Activated gamma-delta T cell treated with anti-CD3 and anti-CD28 coated beads, Interleukin-2, amount 50 U/mL, for 16 hours (primary cell): Measurements from ENCODE around the gene IMMP2L.

Experiments
- DNase-seq: peaks from one replicate; pipeline ENCODE4 v3.0.0-alpha.2; 2020; ENCODE audit warnings: low read depth

The IMMP2L gene

GRCh38 chr7:111556977-111557376, 5.3 kb downstream of the IMMP2L start:
- no peak for DNase-seq

- DNase-seq, result no peak
Observed at GRCh38 chr7:111554086-111554485, 8.2 kb downstream of the IMMP2L start.

- DNase-seq, result no peak
Observed at GRCh38 chr7:111541067-111541466, 21.2 kb downstream of the IMMP2L start.

- DNase-seq, result no peak
Observed at GRCh38 chr7:111540199-111540815, 22.0 kb downstream of the IMMP2L start.

- no peak for DNase-seq
Observed at GRCh38 chr7:111537134-111537533, 25.2 kb downstream of the IMMP2L start.

- no peak for DNase-seq
Observed at GRCh38 chr7:111535142-111535870, 27.0 kb downstream of the IMMP2L start.

GRCh38 chr7:111532625-111533024, 29.7 kb downstream of the IMMP2L start:
- DNase-seq, result no peak

- no peak for DNase-seq
Observed at GRCh38 chr7:111531993-111532392, 30.3 kb downstream of the IMMP2L start.

GRCh38 chr7:111530356-111530668, 32.0 kb downstream of the IMMP2L start:
- no peak for DNase-seq

GRCh38 chr7:111529507-111530355, 32.6 kb downstream of the IMMP2L start:
- no peak for DNase-seq

GRCh38 chr7:111528331-111528730, 34.0 kb downstream of the IMMP2L start:
- DNase-seq, result no peak

GRCh38 chr7:111527545-111527944, 34.7 kb downstream of the IMMP2L start:
- DNase-seq, result no peak

GRCh38 chr7:111525100-111525499, 37.2 kb downstream of the IMMP2L start:
- DNase-seq, result no peak

- no peak for DNase-seq
Observed at GRCh38 chr7:111521660-111522059, 40.6 kb downstream of the IMMP2L start.

- no peak for DNase-seq
Observed at GRCh38 chr7:111518264-111518663, 44.0 kb downstream of the IMMP2L start.

GRCh38 chr7:111517549-111517951, 44.7 kb downstream of the IMMP2L start:
- DNase-seq, result no peak

GRCh38 chr7:111516612-111517011, 45.7 kb downstream of the IMMP2L start:
- no peak for DNase-seq

- DNase-seq, result no peak
Observed at GRCh38 chr7:111513566-111513965, 48.7 kb downstream of the IMMP2L start.

- no peak for DNase-seq
Observed at GRCh38 chr7:111511845-111512244, 50.4 kb downstream of the IMMP2L start.

GRCh38 chr7:111510584-111511378, 51.5 kb downstream of the IMMP2L start:
- DNase-seq, result no peak

- DNase-seq, result no peak
Observed at GRCh38 chr7:111510062-111510461, 52.2 kb downstream of the IMMP2L start.

- DNase-seq, result no peak
Observed at GRCh38 chr7:111509288-111509687, 53.0 kb downstream of the IMMP2L start.
